COR-L47 (cell line): ENCODE results near the gene PRRX2.
"Not testable (repeated sequence)": the region's sequence is repeated elsewhere in the genome, so short reads cannot be mapped to it uniquely, and the experiment has no call there.

Experiments used
- DNase-seq: peaks from one replicate; lab custom pipeline; 2025; lab: John Stamatoyannopoulos, UW

The PRRX2 gene

GRCh38 chr9:129760784-129761183 lies 95.3 kb downstream of the PRRX2 start:
- DNase-seq: not testable (repeated sequence)

GRCh38 chr9:129761293-129761900 lies 96.0 kb downstream of the PRRX2 start:
- no peak for DNase-seq

- DNase-seq: no peak
Observed at GRCh38 chr9:129761901-129762369, 96.5 kb downstream of the PRRX2 start.

- not testable (repeated sequence) for DNase-seq
Observed at GRCh38 chr9:129762370-129762984, 97.0 kb downstream of the PRRX2 start.

GRCh38 chr9:129762985-129763926 lies 97.8 kb downstream of the PRRX2 start:
- DNase-seq: no peak

GRCh38 chr9:129765764-129766317 lies 100.4 kb downstream of the PRRX2 start:
- no peak for DNase-seq

GRCh38 chr9:129768486-129768885 lies 103.0 kb downstream of the PRRX2 start:
- DNase-seq: no peak

GRCh38 chr9:129769669-129770068 lies 104.2 kb downstream of the PRRX2 start:
- DNase-seq: no peak

GRCh38 chr9:129770741-129771140 lies 105.3 kb downstream of the PRRX2 start:
- no peak for DNase-seq
